8988T (cell line): Measurements from ENCODE around the gene ABCC3.
"Not testable (repeated sequence)": the region's sequence is repeated elsewhere in the genome, so short reads cannot be mapped to it uniquely, and the experiment has no call there.

Experiments
- DNase-seq: peaks from one replicate; pipeline ENCODE4 v3.0.0; 2011

Gene ABCC3

GRCh38 chr17:50709053-50709452 is 74.4 kb downstream of the ABCC3 start:
- not testable (repeated sequence) for DNase-seq

GRCh38 chr17:50710025-50710424 is 75.3 kb downstream of the ABCC3 start:
- DNase-seq = no peak

GRCh38 chr17:50710650-50711049 is 76.0 kb downstream of the ABCC3 start:
- no peak for DNase-seq

GRCh38 chr17:50712641-50713040 is 78.0 kb downstream of the ABCC3 start:
- DNase-seq = no peak

- no peak for DNase-seq
Measured at GRCh38 chr17:50715471-50715870, 80.8 kb downstream of the ABCC3 start.

- DNase-seq = peak; percentile 92
Measured at GRCh38 chr17:50719144-50719923, 84.7 kb downstream of the ABCC3 start, which contains the start of gene LUC7L3. TSS of gene LUC7L3 (plus strand) at chr17:50719603. CDS start at chr17:50719733, 130 bp downstream.

GRCh38 chr17:50719924-50720794 is 85.5 kb downstream of the ABCC3 start:
- no peak for DNase-seq

GRCh38 chr17:50721194-50722010 is 86.7 kb downstream of the ABCC3 start:
- no peak for DNase-seq

- no peak for DNase-seq
Measured at GRCh38 chr17:50722746-50723145, 88.1 kb downstream of the ABCC3 start.

- not testable (repeated sequence) for DNase-seq
Measured at GRCh38 chr17:50724622-50725021, 89.9 kb downstream of the ABCC3 start.

- DNase-seq = no peak
Measured at GRCh38 chr17:50725769-50726655, 91.3 kb downstream of the ABCC3 start.

GRCh38 chr17:50728112-50728429 is 93.4 kb downstream of the ABCC3 start:
- DNase-seq = no peak

GRCh38 chr17:50728881-50729765 is 94.4 kb downstream of the ABCC3 start:
- no peak for DNase-seq

GRCh38 chr17:50731575-50732460 is 97.1 kb downstream of the ABCC3 start:
- DNase-seq = no peak

GRCh38 chr17:50735287-50735686 is 100.6 kb downstream of the ABCC3 start:
- no peak for DNase-seq

GRCh38 chr17:50737118-50737698 is 102.5 kb downstream of the ABCC3 start:
- no peak for DNase-seq

GRCh38 chr17:50739098-50739497 is 104.4 kb downstream of the ABCC3 start:
- DNase-seq = no peak
